Measurements from ENCODE around the gene PWP2. TPM values are rescaled to one million over a fixed set of nuclear protein-coding genes. Genes with fewer than 3 reads are reported as not detected.
A peak's percentile ranks its signal among the peaks of the same experiment; 100 is the strongest.
"Not testable (repeated sequence)": the region's sequence is repeated elsewhere in the genome, so short reads cannot be mapped to it uniquely, and the experiment has no call there.

PWP2 gene
- polyA plus RNA-seq, 2 donors = 2.2 to 3.2 TPM

DNA sequence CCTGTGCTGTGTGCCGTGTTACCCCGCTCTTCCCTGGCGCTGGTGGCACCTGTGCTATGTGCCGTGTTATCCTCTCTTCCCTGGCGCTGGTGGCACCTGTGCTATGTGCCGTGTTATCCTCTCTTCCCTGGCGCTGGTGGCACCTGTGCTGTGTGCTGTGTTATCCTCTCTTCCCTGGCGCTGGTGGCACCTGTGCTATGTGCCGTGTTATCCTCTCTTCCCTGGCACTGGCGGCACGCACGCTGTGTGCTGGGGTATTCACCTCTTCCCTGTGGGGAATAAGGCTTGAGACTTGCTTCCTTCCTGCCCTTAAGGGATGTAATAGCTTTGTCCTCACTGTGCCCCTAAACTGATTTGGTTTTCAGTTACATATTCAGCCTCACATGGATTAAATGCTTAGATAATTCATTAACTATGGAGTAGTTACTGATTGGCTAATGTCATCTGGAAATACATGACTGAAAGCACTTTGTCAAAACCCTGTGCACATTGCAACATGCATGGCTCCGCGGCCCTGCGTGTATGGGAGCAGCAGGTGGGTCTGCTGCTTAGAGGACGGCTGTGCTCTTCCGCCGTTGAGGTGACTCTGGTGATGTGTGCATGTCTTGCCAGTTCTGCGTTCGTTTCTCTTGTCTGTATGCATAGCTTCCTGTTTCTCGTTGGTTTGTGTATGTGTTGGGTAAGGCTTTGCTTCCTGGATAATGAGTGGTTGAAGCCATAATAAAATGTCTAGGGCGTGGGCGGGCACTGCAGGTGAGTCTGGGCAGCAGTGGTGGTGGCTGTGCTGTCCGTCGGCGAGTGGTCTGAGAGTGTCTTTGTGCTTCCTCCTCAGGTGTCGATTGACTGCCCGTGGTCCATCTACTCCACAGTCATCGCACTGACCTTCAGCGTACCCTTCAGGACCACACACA, 17.9 kb upstream of the PWP2 start:
- no peaks in the 10 kb centered on the region for H3K27me3 ChIP-seq (ENCODE audit: control insufficient read depth in 1 of 2, insufficient read depth in 2 of 2, low read length in 2 of 2)
- H3K27ac ChIP-seq (ENCODE audit: low read depth in 2 of 2, low read length in 1 of 2) = peak overlapping the region in 1 of 2 donors; percentile 10
- peaks cover 33 to 54% of the 10 kb centered on the region in 2 donors for H3K36me3 ChIP-seq (ENCODE audit: control insufficient read depth in 2 of 2, insufficient read depth in 2 of 2, low read length in 1 of 2)
- no peaks in the 10 kb centered on the region for H3K9me3 ChIP-seq (ENCODE audit: control insufficient read depth in 2 of 2, insufficient read depth in 1 of 2, low read depth in 1 of 2, low read length in 1 of 2)
- H3K4me3 ChIP-seq (ENCODE audit: low read depth in 1 of 2, low read length in 2 of 2) = no peak overlapping the region
- H3K4me1 ChIP-seq (ENCODE audit: control insufficient read depth in 2 of 2, insufficient read depth in 2 of 2, low read length in 1 of 2) = peaks cover 2 to 4% of the 10 kb centered on the region in 2 donors
- 73 to 86% methylated on average over 30 of the region's 30 CpGs for WGBS, 2 donors

DNA sequence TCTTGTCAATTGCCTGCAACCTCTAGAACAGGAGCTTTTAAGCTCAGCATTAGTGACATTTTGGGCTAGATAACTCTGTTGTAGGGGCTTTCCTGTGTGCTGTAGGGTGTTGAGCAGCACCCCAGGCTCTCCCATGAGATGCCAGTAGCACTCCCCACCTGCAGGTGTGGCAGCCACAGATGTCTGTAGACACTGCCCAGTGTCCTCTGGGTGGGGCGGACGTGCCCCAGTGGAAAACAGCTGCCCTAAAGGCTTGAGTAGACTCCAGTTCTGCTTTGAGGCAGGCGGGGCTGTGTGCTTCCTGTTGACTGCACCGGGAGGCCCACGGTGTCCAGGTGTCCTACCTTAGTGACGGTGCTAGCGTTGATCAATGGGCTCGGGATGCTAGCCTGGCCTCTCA, 16.9 kb upstream of the PWP2 start:
- no peaks in the 10 kb centered on the region for H3K9me3 ChIP-seq (ENCODE audit: control insufficient read depth in 2 of 2, insufficient read depth in 1 of 2, low read depth in 1 of 2, low read length in 1 of 2)
- H3K4me1 ChIP-seq (ENCODE audit: control insufficient read depth in 2 of 2, insufficient read depth in 2 of 2, low read length in 1 of 2) = peaks cover 2 to 4% of the 10 kb centered on the region in 2 donors
- 78 to 81% methylated on average over 8 of the region's 8 CpGs for WGBS, 2 donors
- no peaks in the 10 kb centered on the region for H3K27me3 ChIP-seq (ENCODE audit: control insufficient read depth in 1 of 2, insufficient read depth in 2 of 2, low read length in 2 of 2)
- H3K36me3 ChIP-seq (ENCODE audit: control insufficient read depth in 2 of 2, insufficient read depth in 2 of 2, low read length in 1 of 2) = peaks cover 33 to 50% of the 10 kb centered on the region in 2 donors
- H3K4me3 ChIP-seq (ENCODE audit: low read depth in 1 of 2, low read length in 2 of 2) = no peak overlapping the region
- H3K27ac ChIP-seq (ENCODE audit: low read depth in 2 of 2, low read length in 1 of 2) = no peak overlapping the region

DNA sequence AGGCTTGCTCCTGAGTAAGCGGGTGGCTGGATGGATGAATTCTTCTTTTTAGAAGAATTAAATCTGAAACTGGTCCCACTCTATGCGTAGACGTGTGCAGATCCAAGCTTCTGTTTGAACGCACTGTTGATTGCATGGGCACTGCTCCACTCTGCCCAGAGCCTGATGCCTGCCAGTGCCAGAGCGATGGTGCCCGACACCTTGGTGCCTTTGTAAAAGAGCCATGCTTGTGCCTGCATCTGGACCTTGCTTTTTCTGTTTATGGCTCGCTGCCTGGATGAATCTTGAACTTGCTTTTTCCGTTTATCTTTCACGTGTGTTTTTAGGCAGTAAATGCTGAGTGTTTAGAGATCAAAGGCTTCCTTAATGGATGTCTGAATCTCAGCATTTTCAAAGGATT, 15.0 kb upstream of the PWP2 start:
- no peaks in the 10 kb centered on the region for H3K27me3 ChIP-seq (ENCODE audit: control insufficient read depth in 1 of 2, insufficient read depth in 2 of 2, low read length in 2 of 2)
- no peak overlapping the region for H3K4me3 ChIP-seq (ENCODE audit: low read depth in 1 of 2, low read length in 2 of 2)
- 76 to 86% methylated on average over 9 of the region's 9 CpGs for whole genome bisulfite sequencing, 2 donors
- H3K27ac ChIP-seq (ENCODE audit: low read depth in 2 of 2, low read length in 1 of 2) = no peak overlapping the region
- H3K36me3 ChIP-seq (ENCODE audit: control insufficient read depth in 2 of 2, insufficient read depth in 2 of 2, low read length in 1 of 2) = peaks cover 27 to 39% of the 10 kb centered on the region in 2 donors
- H3K4me1 ChIP-seq (ENCODE audit: control insufficient read depth in 2 of 2, insufficient read depth in 2 of 2, low read length in 1 of 2) = peaks cover 0 to 2% of the 10 kb centered on the region in 2 donors
- H3K9me3 ChIP-seq (ENCODE audit: control insufficient read depth in 2 of 2, insufficient read depth in 1 of 2, low read depth in 1 of 2, low read length in 1 of 2) = no peaks in the 10 kb centered on the region

DNA sequence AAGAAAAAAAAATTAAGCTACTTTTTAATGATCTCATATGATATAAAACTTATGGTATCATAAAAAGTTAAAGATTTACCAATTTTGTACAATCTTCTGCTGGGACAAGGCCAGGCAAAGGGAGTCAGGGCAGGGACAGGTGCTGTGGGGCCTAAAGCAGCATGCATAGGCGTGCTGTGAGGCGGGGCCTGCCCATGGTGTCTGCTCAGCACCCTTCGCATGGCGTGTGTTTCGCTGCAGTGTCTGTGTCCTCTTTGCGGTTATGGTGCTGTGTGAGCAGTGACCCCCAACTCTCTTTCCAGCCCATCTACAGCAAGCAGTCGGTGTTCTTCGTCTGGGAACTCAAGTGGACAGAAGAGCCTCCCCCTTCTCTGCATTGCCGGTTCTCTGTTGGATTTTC, 13.4 kb upstream of the PWP2 start:
- 81 to 90% methylated on average over 9 of the region's 9 CpGs for WGBS, 2 donors
- no peak overlapping the region for H3K27ac ChIP-seq (ENCODE audit: low read depth in 2 of 2, low read length in 1 of 2)

DNA sequence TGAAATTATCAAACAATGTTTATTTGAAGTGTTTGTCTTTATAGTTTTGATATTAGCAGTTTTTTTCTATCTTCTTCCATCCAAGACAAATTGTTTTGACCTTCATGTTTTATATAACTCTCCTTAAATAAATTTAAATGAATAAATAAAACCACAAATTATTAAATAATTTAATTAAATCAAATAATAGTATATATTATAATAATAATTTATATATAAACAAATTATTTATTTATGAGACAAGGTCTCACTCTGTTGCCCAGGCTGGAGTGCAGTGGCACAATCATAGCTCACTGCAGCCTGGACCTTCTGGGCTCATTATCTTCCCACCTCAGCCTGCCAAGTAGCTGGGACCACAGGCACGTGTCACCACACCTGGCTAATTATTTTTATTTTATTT, 12.4 kb upstream of the PWP2 start:
- 75 to 82% methylated on average over 1 of the region's 1 CpG for WGBS, 2 donors
- Histone ChIP-seq H3K27me3 (ENCODE audit: control insufficient read depth in 1 of 2, insufficient read depth in 2 of 2, low read length in 2 of 2) (no peaks in the 10 kb centered on the region), H3K9me3 (ENCODE audit: control insufficient read depth in 2 of 2, insufficient read depth in 1 of 2, low read depth in 1 of 2, low read length in 1 of 2) (no peaks in the 10 kb centered on the region), H3K27ac (ENCODE audit: low read depth in 2 of 2, low read length in 1 of 2) (no peak overlapping the region), H3K4me3 (ENCODE audit: low read depth in 1 of 2, low read length in 2 of 2) (no peak overlapping the region), H3K4me1 (ENCODE audit: control insufficient read depth in 2 of 2, insufficient read depth in 2 of 2, low read length in 1 of 2) (no peaks in the 10 kb centered on the region), H3K36me3 (ENCODE audit: control insufficient read depth in 2 of 2, insufficient read depth in 2 of 2, low read length in 1 of 2) (peaks cover 12 to 15% of the 10 kb centered on the region in 2 donors)

More for the DNA sequence above, 13.4 kb upstream of the PWP2 start:
- Histone ChIP-seq H3K4me3 (ENCODE audit: low read depth in 1 of 2, low read length in 2 of 2) (no peak overlapping the region), H3K27me3 (ENCODE audit: control insufficient read depth in 1 of 2, insufficient read depth in 2 of 2, low read length in 2 of 2) (no peaks in the 10 kb centered on the region), H3K9me3 (ENCODE audit: control insufficient read depth in 2 of 2, insufficient read depth in 1 of 2, low read depth in 1 of 2, low read length in 1 of 2) (no peaks in the 10 kb centered on the region), H3K4me1 (ENCODE audit: control insufficient read depth in 2 of 2, insufficient read depth in 2 of 2, low read length in 1 of 2) (peaks cover 0 to 2% of the 10 kb centered on the region in 2 donors), H3K36me3 (ENCODE audit: control insufficient read depth in 2 of 2, insufficient read depth in 2 of 2, low read length in 1 of 2) (peaks cover 18 to 24% of the 10 kb centered on the region in 2 donors)

DNA sequence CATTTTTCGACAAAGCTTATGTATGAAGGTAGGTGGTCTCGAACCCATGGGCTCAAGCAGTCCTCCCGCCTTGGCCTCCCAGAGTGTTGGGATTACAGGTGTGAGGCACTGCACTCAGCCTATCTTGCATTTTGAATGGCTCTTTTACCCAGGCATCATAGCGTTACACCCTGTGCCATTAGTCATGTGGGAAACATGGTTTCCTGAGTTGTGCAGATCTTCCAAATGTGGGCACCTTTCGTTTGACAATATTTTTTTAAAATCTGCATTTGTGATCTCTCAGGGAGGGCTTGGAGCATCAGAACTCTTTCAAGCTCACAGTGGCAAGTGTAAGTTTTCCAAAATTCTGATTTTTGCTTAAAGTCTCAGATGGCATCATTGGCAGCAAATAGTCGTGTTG, 8.7 kb upstream of the PWP2 start:
- H3K9me3 ChIP-seq (ENCODE audit: control insufficient read depth in 2 of 2, insufficient read depth in 1 of 2, low read depth in 1 of 2, low read length in 1 of 2); H3K36me3 ChIP-seq (ENCODE audit: control insufficient read depth in 2 of 2, insufficient read depth in 2 of 2, low read length in 1 of 2); H3K27ac ChIP-seq (ENCODE audit: low read depth in 2 of 2, low read length in 1 of 2); H3K27me3 ChIP-seq (ENCODE audit: control insufficient read depth in 1 of 2, insufficient read depth in 2 of 2, low read length in 2 of 2); H3K4me1 ChIP-seq (ENCODE audit: control insufficient read depth in 2 of 2, insufficient read depth in 2 of 2, low read length in 1 of 2); H3K4me3 ChIP-seq (ENCODE audit: low read depth in 1 of 2, low read length in 2 of 2): not testable (repeated sequence)
- WGBS, 2 donors = no CpG with 5 or more reads among the region's 6 CpGs

DNA sequence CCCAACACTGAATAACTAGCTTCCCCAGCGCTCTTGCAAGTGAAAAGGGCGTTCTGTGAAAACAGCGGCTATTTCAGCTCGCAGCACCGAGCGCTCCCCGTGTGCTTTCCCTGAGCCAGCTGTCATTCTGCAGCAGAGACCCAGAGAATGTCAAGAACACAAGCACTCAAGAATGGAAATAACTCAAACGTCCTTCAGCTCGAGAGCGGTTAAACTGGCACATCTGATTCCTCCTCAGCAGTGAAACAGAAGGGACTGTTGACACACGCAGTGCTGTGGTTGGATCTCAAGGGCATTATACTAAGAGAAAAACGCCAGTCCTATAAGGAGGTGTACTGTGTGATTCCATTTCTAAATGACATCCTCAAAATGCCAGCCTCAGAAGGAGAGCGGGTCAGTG, 8.2 kb upstream of the PWP2 start:
- not testable (repeated sequence) for H3K27ac ChIP-seq (ENCODE audit: low read depth in 2 of 2, low read length in 1 of 2); H3K4me1 ChIP-seq (ENCODE audit: control insufficient read depth in 2 of 2, insufficient read depth in 2 of 2, low read length in 1 of 2); H3K4me3 ChIP-seq (ENCODE audit: low read depth in 1 of 2, low read length in 2 of 2); H3K27me3 ChIP-seq (ENCODE audit: control insufficient read depth in 1 of 2, insufficient read depth in 2 of 2, low read length in 2 of 2); H3K36me3 ChIP-seq (ENCODE audit: control insufficient read depth in 2 of 2, insufficient read depth in 2 of 2, low read length in 1 of 2); H3K9me3 ChIP-seq (ENCODE audit: control insufficient read depth in 2 of 2, insufficient read depth in 1 of 2, low read depth in 1 of 2, low read length in 1 of 2)
- no CpG with 5 or more reads among the region's 13 CpGs for whole genome bisulfite sequencing, 2 donors

DNA sequence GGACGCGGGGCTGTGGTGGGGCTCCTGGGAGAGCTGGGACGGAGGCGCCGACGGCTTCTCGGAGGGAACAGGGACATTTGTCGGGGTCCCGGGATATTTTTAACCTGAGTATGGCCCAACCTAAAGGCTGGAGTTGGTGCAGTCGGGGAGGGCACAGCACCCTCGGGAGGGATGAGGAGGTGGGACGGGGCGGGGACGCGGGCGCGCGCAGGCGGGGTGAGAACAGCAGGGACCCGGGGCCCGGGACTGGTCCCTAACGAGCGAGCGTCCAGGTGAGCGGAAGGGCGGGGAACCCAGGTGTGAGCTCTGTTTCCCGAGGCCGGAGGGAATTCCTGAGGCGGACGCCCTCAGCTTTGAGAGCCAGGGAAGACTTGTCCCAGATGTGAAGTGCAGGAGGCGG, 390 bp downstream of the PWP2 start:
- H3K27me3 ChIP-seq (ENCODE audit: control insufficient read depth in 1 of 2, insufficient read depth in 2 of 2, low read length in 2 of 2); H3K4me1 ChIP-seq (ENCODE audit: control insufficient read depth in 2 of 2, insufficient read depth in 2 of 2, low read length in 1 of 2); H3K36me3 ChIP-seq (ENCODE audit: control insufficient read depth in 2 of 2, insufficient read depth in 2 of 2, low read length in 1 of 2); H3K27ac ChIP-seq (ENCODE audit: low read depth in 2 of 2, low read length in 1 of 2); H3K4me3 ChIP-seq (ENCODE audit: low read depth in 1 of 2, low read length in 2 of 2); H3K9me3 ChIP-seq (ENCODE audit: control insufficient read depth in 2 of 2, insufficient read depth in 1 of 2, low read depth in 1 of 2, low read length in 1 of 2): not testable (repeated sequence)
- no CpG with 5 or more reads among the region's 31 CpGs for WGBS, 2 donors

DNA sequence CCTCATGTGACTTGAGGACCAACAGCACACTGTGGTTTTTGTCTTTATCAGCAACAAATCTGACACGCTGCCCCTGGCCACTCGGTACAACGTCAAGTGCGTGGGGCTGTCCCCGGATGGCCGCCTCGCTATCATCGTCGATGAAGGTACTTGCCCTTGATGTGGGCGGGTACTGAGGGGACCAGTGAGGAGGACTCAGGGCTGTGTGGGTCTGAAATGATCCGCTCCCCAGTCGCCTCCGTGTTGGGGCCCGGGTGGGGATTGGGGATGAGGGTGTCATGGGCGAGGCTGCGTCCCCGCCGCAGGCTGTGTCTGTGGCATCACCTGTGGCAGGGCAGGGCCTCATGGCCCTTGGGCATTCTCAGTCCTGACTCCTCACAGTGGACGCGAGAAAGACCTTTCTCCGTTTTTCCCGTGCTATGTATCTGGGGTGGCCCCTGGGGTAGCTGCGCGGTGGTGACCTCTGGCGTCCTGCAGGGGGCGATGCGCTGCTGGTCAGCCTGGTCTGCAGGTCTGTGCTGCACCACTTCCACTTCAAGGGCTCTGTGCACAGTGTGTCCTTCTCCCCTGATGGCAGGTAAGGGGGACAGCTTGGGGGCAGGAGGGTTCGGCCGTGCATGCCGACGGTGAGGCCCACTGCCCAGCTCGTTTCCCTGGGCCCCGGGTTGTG, 6.6 kb downstream of the PWP2 start:
- not testable (repeated sequence) for H3K4me1 ChIP-seq (ENCODE audit: control insufficient read depth in 2 of 2, insufficient read depth in 2 of 2, low read length in 1 of 2); H3K36me3 ChIP-seq (ENCODE audit: control insufficient read depth in 2 of 2, insufficient read depth in 2 of 2, low read length in 1 of 2); H3K4me3 ChIP-seq (ENCODE audit: low read depth in 1 of 2, low read length in 2 of 2); H3K9me3 ChIP-seq (ENCODE audit: control insufficient read depth in 2 of 2, insufficient read depth in 1 of 2, low read depth in 1 of 2, low read length in 1 of 2); H3K27ac ChIP-seq (ENCODE audit: low read depth in 2 of 2, low read length in 1 of 2); H3K27me3 ChIP-seq (ENCODE audit: control insufficient read depth in 1 of 2, insufficient read depth in 2 of 2, low read length in 2 of 2)
- no CpG with 5 or more reads among the region's 33 CpGs for WGBS, 2 donors

DNA sequence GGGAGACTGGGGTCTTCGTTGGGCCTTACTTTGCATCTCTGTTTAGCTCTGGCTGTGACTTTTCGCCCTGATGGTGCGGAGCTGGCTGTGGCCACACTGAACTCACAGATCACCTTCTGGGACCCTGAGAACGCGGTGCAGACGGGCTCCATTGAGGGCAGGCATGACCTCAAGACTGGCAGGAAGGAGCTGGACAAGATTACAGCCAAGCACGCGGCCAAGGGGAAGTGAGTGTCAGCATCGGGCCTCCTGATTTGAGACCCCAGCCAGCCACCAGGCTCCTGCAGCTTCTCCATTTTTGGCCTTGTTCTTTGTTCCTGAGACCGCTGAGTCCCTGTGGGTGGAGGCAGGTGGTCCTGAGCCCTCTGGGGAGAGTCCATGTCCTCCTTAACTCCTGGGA, 14.9 kb downstream of the PWP2 start:
- not testable (repeated sequence) for H3K9me3 ChIP-seq (ENCODE audit: control insufficient read depth in 2 of 2, insufficient read depth in 1 of 2, low read depth in 1 of 2, low read length in 1 of 2); H3K4me3 ChIP-seq (ENCODE audit: low read depth in 1 of 2, low read length in 2 of 2); H3K27me3 ChIP-seq (ENCODE audit: control insufficient read depth in 1 of 2, insufficient read depth in 2 of 2, low read length in 2 of 2); H3K27ac ChIP-seq (ENCODE audit: low read depth in 2 of 2, low read length in 1 of 2); H3K4me1 ChIP-seq (ENCODE audit: control insufficient read depth in 2 of 2, insufficient read depth in 2 of 2, low read length in 1 of 2); H3K36me3 ChIP-seq (ENCODE audit: control insufficient read depth in 2 of 2, insufficient read depth in 2 of 2, low read length in 1 of 2)
- no CpG with 5 or more reads among the region's 10 CpGs for WGBS, 2 donors
